ENCODE data around the gene ARHGEF25.
A peak's percentile ranks its signal among the peaks of the same experiment; 100 is the strongest.
"Not testable (repeated sequence)": the region's sequence is repeated elsewhere in the genome, so short reads cannot be mapped to it uniquely, and the experiment has no call there.

ARHGEF25 gene

GRCh38 chr12:57622293-57623245 is 11.3 kb downstream of the ARHGEF25 start:
- DNase-seq = no peak

- no peak for DNase-seq
These were observed 12.2 kb downstream of the ARHGEF25 start for GRCh38 chr12:57623385-57623784.

DNA sequence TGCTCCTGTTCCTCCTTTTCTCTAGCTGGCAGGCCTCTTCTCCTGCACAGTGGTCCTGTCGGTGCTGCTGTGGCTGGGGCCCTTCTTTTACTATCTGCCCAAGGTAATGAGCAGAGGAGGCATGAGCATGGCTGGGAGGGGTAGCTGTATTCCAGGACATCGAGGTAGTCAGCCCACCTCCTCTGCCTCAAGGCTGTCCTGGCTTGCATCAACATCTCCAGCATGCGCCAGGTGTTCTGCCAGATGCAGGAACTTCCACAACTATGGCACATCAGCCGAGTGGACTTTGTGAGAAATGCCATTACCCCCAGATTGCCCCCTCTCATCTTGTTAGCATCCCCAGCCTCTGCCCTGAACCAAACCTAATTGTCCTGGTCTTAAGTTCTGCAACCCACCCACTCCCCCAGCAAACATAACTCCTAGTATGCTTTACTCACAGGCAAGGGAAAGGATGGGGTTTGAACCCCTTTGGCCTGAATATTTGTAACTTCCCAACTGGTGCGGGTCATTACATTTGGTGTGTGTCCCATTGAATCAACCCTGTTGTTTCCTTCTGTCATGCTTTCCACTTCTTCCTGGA is 12.7 kb downstream of the ARHGEF25 start:
- DNase-seq = no peak

GRCh38 chr12:57624441-57625220 is 13.4 kb downstream of the ARHGEF25 start:
- no peak for DNase-seq

- DNase-seq = no peak
These were observed 14.2 kb downstream of the ARHGEF25 start for GRCh38 chr12:57625261-57626032.

DNA sequence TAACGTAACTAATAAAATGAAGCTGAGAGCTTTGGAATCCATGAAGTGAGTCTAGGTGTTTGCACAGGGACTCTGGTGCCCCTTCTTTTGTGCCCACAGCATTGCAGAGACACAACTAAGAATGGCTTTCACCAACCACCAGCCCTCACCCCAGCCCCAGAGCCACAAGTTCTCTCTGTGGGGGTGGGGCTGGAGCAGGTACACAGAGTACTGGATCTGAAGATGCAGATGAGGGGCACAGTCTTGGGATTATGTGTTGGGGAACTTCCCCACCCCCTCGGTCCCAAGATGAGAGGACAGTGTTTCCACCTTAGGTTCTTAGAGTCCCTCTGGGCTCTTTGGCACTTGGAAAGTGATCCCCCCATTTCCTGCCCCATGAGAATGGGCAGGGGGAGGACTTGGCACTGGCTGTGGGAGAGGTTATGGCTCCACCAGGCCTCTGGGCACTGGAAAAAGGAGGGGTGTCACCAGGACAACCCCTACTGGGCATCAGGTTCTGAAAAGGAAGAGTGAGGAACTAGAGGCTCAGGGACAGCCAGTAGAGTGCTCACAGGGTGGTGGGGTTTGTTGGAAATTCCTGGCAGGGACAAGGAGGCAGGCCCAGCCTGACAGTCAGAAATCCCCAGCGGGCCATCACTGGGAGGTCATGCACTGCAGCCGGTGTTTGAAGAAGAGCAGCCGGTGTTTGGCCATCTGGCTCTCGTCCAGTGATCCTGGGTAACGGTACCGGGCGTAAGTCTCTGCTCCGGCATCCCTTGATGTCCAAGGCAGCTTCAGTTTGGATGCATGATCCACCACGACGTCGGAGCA is 15.1 kb downstream of the ARHGEF25 start:
- no peak for DNase-seq

DNA sequence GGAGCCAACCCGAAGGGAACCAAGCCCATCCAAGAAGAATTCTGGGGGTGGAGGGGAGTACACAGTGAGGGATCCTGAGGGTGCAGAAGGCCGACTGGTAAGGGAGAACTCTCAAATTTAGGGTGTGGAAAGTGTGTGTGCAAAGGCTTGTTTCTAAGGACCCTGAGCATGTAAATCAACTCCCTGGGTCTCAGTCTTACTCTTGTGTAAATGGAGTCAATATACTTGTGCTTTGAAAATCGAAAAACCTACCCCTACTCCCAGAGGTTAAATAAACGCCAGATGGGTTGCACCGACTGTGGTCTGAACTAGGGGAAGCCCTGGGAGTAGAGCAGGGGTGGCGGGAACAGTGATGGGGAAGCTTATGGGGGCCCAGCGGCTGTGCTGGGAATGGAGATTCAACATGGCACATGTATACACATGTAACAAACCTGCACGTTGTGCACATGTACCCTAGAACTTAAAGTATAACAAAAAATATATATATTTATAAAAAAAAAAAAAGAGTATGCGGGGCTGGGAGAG is 15.7 kb downstream of the ARHGEF25 start:
- DNase-seq = no peak

DNA sequence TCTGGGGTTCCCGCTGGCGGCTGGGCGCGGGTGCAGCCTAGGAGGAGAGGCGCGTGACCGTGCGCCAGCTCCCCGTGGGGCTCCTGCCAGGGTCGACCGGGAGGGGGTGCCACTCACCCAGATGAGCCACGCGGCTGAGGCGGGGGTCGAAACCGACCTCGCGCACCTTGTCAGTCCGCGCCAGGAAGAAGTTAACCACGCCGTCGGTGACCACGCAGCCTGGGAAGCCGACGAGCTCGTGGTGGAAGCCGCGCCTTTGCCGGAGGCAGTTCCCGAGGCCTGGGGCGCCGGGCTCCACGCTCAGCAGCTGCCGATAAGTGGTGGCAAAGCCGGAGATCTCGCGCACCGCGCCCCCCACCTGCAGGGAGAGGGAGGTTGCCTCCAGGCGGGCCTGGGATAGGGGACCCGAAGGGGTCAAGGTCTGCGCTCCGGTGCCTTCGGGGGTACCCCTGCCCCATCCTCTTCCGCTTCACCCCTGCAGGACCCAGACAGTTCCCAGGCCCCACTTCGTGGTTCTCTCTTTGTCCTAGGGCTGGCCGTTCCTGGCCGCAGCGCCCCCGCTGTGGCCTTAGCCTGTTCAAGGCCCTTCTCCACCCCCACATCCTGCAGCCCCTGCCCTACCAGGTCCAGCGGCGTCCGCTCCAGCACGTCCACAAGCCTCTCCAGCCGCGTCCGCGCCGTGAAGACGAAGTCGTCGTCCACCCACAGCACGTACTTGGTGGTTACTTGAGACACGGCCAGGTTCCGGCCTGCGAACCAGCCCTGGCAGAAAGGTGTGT is 16.5 kb downstream of the ARHGEF25 start:
- DNase-seq = peak; percentile 49

GRCh38 chr12:57628280-57629191 is 17.3 kb downstream of the ARHGEF25 start:
- DNase-seq = no peak

DNA sequence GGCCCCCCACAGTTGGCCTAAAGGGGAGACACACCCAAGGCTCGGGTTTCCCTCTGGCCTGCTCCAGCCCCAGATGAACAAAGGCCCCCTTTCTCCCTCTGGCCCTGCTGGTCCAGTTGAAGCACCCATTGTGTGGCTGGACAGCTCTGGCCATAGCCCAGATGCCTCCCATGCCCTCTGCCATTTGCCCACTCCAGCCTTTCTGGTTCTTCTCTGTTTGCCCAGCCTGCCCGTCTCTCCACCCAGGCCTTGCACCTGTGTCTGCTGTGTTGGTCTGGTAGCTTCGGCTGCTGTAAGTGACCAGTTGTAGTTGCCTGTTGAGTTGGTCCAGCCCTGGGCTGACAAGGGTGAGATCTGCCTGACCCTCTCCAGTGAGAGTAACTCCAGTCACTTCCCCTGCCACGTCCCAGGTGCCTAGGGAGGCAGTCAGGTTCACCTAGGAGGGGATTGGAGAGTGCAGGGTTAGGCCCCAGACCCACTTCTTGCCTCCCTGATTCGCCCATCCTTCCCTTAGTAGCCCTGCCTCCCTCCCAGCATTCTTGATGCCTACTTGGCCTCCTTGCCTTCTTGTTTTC is 18.7 kb downstream of the ARHGEF25 start:
- DNase-seq = no peak

GRCh38 chr12:57630891-57631433 is 19.7 kb downstream of the ARHGEF25 start:
- no peak for DNase-seq

- no peak for DNase-seq
These were observed 20.4 kb downstream of the ARHGEF25 start for GRCh38 chr12:57631566-57632072.

GRCh38 chr12:57632073-57632957 is 21.1 kb downstream of the ARHGEF25 start:
- DNase-seq = peak; percentile 72

DNA sequence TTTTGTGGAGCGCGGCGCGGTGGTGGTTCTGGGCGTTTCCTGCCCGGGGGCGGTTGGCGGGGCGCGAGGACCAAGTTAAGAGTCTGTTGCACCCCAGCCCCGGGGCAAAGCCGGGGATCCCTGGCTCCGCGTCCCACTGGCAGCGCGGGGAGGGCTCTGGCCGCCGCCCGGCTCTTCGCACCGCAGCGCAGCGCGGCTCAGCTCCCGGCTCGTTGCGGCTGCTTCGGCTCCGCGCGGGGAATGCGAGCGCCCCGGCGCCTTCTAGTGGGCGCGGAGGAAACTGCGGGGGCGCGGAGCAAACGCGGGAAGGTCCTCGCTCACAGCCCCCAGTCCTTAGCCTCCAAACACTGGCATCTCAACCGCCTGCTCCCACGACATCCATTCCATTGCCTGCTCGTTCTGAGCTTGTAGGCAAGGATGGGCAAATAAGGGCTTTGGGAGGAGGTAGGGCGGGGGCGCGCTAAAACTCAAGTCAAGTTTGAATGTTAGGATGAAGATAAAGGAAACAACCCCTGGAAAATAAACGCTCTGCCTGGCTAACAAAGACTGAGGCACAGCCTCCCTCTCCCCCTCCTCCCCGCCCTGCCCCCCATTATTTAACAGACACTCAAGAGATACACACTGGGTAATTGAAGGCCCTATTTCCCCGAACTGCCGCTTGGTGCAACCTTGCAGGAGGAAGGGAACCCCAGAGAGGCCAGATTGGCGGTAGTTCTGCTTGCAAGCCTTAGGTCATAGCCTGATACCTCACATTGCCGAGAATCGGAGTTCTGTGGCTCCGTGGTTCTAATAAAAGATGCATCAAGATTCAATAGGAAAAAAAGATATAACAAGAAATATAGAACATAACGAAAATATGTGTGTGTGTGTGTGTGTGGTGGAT is 22.0 kb downstream of the ARHGEF25 start, which contains the start of gene B4GALNT1:
Gene B4GALNT1 (minus strand): TSS at position 244 of the 883 bp plus-strand sequence. CDS start 1,069 bp downstream, outside the sequence.
- DNase-seq = peak; percentile 93

DNA sequence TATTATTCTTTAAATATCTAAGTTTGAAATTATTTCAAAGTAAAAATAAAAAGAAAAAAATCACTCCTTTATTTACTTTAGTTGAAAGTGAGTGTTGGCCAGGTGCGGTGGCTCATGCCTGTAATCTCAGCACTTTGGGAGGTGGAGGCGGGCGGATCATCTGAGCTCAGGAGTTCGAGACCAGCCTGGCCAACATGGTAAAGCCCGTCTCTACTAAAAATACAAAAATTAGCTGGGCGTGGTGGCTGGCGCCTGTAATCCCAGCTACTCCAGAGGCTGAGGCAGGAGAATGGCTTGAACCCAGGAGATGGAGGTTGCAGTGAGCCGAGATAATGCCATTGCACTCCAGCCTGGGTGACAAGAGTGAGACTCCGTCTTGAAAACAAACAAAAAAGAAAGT is 25.5 kb downstream of the ARHGEF25 start:
- DNase-seq = not testable (repeated sequence)

- DNase-seq = no peak
These were observed 26.1 kb downstream of the ARHGEF25 start for GRCh38 chr12:57637364-57637763.
